Erythroblast (primary cell): ENCODE measurements around the gene CCDC12.

Experiments
- GATA1 ChIP-seq: IDR thresholded peaks from 2 replicates; pipeline ENCODE4 v1.6.1; 2011; ENCODE audit warnings: low read depth, mild to moderate bottlenecking, control low read depth, low read length, moderate library complexity
- POLR2A ChIP-seq: IDR thresholded peaks from 2 replicates; pipeline ENCODE4 v1.6.1; 2011; ENCODE audit warnings: mild to moderate bottlenecking, low read length

DNA sequence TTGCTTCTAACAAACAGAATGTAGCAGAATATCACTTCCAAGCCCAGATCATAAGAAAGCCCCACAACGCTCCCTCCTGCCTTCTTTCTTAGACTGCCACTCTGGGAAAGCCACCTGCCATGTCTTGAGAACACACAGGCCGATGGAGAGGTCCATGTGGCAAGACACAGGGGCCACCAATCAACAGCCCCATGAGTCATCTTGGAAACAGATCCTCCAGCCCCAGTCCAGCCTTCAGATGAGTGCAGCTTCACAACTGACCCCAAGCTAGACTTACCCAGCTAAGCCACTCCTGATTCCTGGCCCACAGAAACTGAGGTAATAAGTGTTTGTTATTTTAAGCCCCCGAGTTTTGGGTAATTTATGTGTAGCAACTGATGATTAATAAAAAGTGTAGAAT lies 59.3 kb downstream of the CCDC12 start:
- TF ChIP-seq POLR2A (no peak), GATA1 (no peak)
